Measurements from ENCODE around the gene RBCK1. TPM values are rescaled to one million over a fixed set of nuclear protein-coding genes. Genes with fewer than 3 reads are reported as not detected.
A peak's percentile ranks its signal among the peaks of the same experiment; 100 is the strongest.
"Not testable (repeated sequence)": the region's sequence is repeated elsewhere in the genome, so short reads cannot be mapped to it uniquely, and the experiment has no call there.

The RBCK1 gene
- total and polyA plus RNA-seq, 8 donors, result 34.9 to 148 (median 44.7) TPM

DNA sequence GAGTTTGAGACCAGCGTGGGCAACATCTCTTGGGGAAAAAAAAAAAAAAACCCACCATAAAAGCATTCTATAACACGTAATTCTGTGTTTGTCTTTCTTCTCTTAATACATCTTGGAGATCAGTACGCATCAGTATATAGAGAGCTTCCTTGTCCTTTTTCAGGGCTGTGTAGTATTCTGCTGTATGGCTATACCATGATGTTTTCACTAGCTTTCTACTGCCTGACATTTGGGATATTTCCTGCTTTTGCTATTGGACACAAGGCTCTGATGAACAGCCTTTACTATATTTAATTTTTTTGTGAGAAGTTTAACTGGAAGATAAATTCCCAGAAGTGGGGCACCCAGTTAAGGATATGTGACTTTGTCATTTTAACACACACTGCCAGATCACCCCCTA lies 20.6 kb upstream of the RBCK1 start:
- no peak for FAIRE-seq
- no peak overlapping the region for H3K4me3 ChIP-seq
- 95 to 100% methylated on average over 3 of the region's 3 CpGs for WGBS, 2 donors
- no peak for TF ChIP-seq CTCF (IDR thresholded peaks at IDR 0.05)
- intact Hi-C loops (cut with DNase I), result no loop called here
- H3K27me3 ChIP-seq, result no peaks in the 10 kb centered on the region
- no peak for ATAC-seq
- no peak for DNase-seq
- no peaks in the 10 kb centered on the region for H3K9me3 ChIP-seq
- H3K36me3 ChIP-seq, result peaks cover 0 to 10% (median 5%) of the 10 kb centered on the region in 3 donors
- H3K27ac ChIP-seq, result no peak overlapping the region
- H3K4me1 ChIP-seq, result peaks cover 8 to 14% (median 12%) of the 10 kb centered on the region in 3 donors

- no peak overlapping the region for H3K27ac ChIP-seq
- H3K4me1 ChIP-seq, result peaks cover 8 to 14% (median 12%) of the 10 kb centered on the region in 3 donors
- WGBS, 2 donors, result 82 to 89% methylated on average over 21 of the region's 21 CpGs
- H3K27me3 ChIP-seq, result no peaks in the 10 kb centered on the region
- intact Hi-C loops (cut with DNase I), result no loop called here
- H3K9me3 ChIP-seq, result no peaks in the 10 kb centered on the region
- H3K4me3 ChIP-seq, result no peak overlapping the region
- DNase-seq, result peak in 1 of 6 donors; percentile 66
- no peak for FAIRE-seq
- H3K36me3 ChIP-seq, result peaks cover 0 to 11% (median 10%) of the 10 kb centered on the region in 3 donors
- ATAC-seq, result no peak
- no peak for TF ChIP-seq CTCF (IDR thresholded peaks at IDR 0.05)
These were observed 19.8 kb upstream of the RBCK1 start for GRCh38 chr20:388034-388994.

DNA sequence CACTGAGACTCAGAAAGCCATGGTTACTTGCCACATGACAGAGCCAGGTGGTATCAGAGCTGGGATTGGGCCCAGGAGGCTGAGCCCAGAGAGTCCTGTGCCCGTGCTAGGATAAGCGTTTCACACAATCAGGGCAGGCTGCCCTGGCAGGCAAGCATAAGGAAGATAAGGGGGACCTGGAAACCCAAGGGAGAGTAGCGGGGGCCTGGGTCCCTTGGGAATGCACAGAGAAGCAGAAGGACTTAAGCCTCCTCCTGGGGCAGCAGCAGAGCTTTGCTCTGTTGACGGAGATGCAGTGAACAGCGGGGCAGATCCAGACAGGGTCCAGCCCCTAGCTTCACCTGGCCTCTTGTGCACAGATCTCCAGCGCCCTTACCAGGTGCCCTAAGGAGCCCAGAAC lies 18.9 kb upstream of the RBCK1 start:
- DNase-seq, result peak in 1 of 6 donors; percentile 55
- 55 to 66% methylated on average over 6 of the region's 6 CpGs for WGBS, 2 donors
- H3K36me3 ChIP-seq, result peaks cover 0 to 13% (median 13%) of the 10 kb centered on the region in 3 donors
- peak; percentile 27 to 68 (median 48) for ATAC-seq
- no peak for FAIRE-seq
- intact Hi-C loops (cut with DNase I), result no loop called here
- H3K27me3 ChIP-seq, result no peaks in the 10 kb centered on the region
- peaks cover 8 to 14% (median 12%) of the 10 kb centered on the region in 3 donors for H3K4me1 ChIP-seq
- H3K9me3 ChIP-seq, result no peaks in the 10 kb centered on the region
- H3K27ac ChIP-seq, result no peak overlapping the region
- no peak for TF ChIP-seq CTCF (IDR thresholded peaks at IDR 0.05)
- no peak overlapping the region for H3K4me3 ChIP-seq

DNA sequence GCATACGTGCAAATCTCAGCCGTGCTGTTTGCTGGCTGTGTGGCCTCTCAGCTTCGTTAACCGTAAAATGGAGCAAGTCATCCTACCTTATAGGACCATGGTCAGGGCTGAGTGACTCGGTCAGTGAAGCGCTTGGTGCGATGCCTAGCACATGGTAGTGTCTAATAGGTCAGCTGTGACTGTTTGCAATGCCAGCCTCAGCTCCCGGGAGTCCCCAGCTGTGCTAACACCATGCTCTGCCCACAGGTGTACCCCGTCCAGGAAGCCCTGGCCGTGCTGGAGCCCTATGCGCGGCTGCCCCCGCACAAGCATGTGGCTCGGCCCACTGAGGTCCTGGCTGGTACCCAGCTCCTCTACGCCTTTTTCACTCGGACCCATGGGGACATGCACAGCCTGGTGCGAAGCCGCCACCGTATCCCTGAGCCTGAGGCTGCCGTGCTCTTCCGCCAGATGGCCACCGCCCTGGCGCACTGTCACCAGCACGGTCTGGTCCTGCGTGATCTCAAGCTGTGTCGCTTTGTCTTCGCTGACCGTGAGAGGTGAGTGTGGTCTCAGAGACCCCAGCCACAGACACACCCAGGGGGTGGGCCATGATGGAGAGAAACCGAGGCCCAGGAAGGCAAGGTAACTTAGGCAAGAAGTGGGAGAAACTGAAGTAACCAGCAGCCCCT lies 16.9 kb upstream of the RBCK1 start:
- peak; percentile 18 to 53 (median 38) for ATAC-seq

GRCh38 chr20:393296-393695 lies 14.8 kb upstream of the RBCK1 start:
- Histone ChIP-seq H3K4me1 (peaks cover 8 to 14% (median 12%) of the 10 kb centered on the region in 3 donors), H3K36me3 (peaks cover 0 to 27% (median 25%) of the 10 kb centered on the region in 3 donors)
- H3K27me3 ChIP-seq; DNase-seq; ATAC-seq; H3K9me3 ChIP-seq; FAIRE-seq; intact Hi-C loops (cut with DNase I); H3K27ac ChIP-seq; H3K4me3 ChIP-seq: not testable (repeated sequence)
- WGBS, 2 donors, result 89 to 95% methylated on average over 2 of the region's 2 CpGs

More for the DNA sequence above, 16.9 kb upstream of the RBCK1 start:
- intact Hi-C loops (cut with DNase I), result no loop called here
- DNase-seq (peak in 2 of 6 donors; percentile 34 to 70), FAIRE-seq (no peak)
- Histone ChIP-seq H3K4me3 (no peak overlapping the region), H3K9me3 (no peaks in the 10 kb centered on the region), H3K27me3 (no peaks in the 10 kb centered on the region), H3K36me3 (peaks cover 0 to 17% (median 16%) of the 10 kb centered on the region in 3 donors), H3K4me1 (peaks cover 8 to 14% (median 12%) of the 10 kb centered on the region in 3 donors), H3K27ac (no peak overlapping the region)
- WGBS, 2 donors, result 87 to 92% methylated on average over 29 of the region's 29 CpGs
- no peak for TF ChIP-seq CTCF (IDR thresholded peaks at IDR 0.05)
